ENCODE data around the gene CS. TPM values are rescaled to one million over a fixed set of nuclear protein-coding genes. Genes with fewer than 3 reads are reported as not detected.
A peak's percentile ranks its signal among the peaks of the same experiment; 100 is the strongest.

The CS gene
- total RNA-seq, 1 donor from 2014 or later, result 302 TPM

DNA sequence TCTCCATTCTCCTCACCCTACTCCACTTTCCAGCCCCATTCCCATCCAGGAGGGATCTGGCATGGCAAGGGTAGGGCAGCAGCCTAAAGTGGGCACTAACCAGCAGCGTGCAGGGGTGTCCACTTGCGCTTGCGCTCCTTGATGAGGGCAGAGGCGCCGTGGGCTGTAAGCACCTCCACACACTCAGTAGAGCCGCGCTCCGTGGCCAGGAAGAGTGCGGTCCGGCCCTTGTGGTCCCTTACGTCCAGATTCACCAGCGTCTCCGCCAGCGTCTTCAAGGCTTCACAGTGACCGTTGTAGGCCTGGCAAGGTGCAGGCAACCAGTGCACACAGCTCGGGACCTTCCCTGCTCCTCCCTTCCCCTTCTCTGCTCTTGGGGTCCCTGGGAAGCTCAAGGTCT lies 52.2 kb downstream of the CS start:
- Mint-ChIP-seq H3K4me3 (no peak overlapping the region), H3K27me3 (ENCODE audit: low read depth) (no peaks in the 10 kb centered on the region), H3K9me3 (no peaks in the 10 kb centered on the region), H3K4me1 (no peaks in the 10 kb centered on the region), H3K27ac (ENCODE audit: unreplicated experiment) (no peak overlapping the region), H3K36me3 (ENCODE audit: low read depth) (peaks cover 13% of the 10 kb centered on the region)
- TF ChIP-seq, protein P1, sequence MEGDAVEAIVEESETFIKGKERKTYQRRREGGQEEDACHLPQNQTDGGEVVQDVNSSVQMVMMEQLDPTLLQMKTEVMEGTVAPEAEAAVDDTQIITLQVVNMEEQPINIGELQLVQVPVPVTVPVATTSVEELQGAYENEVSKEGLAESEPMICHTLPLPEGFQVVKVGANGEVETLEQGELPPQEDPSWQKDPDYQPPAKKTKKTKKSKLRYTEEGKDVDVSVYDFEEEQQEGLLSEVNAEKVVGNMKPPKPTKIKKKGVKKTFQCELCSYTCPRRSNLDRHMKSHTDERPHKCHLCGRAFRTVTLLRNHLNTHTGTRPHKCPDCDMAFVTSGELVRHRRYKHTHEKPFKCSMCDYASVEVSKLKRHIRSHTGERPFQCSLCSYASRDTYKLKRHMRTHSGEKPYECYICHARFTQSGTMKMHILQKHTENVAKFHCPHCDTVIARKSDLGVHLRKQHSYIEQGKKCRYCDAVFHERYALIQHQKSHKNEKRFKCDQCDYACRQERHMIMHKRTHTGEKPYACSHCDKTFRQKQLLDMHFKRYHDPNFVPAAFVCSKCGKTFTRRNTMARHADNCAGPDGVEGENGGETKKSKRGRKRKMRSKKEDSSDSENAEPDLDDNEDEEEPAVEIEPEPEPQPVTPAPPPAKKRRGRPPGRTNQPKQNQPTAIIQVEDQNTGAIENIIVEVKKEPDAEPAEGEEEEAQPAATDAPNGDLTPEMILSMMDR (conservative IDR thresholded peaks at IDR 0.05), result no peak
- DNase-seq (ENCODE audit: low read depth, low spot score), result no peak

DNA sequence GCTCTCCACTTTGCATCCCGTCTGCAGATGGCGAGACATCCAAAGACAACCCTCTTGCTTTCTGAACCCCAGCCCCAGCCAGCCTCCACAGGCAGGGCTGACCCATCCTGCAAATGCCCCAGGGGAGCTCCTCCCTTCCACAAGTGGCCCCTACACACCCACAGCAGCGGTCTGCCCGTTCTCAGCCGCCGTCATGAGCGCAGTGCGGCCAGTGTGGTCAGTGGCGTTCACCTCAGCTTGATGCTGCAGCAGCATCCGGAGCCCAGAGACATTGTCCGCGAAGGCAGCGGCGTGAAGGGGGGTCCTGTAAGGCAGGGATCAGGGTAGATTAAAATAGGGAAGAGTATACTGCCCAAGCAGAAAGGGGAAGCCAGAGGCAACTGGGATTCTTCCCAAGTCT lies 55.6 kb downstream of the CS start:
- H3K4me3 Mint-ChIP-seq, result no peak overlapping the region
- H3K27me3 Mint-ChIP-seq (ENCODE audit: low read depth), result no peaks in the 10 kb centered on the region
- DNase-seq (ENCODE audit: low read depth, low spot score), result no peak
- H3K4me1 Mint-ChIP-seq, result peaks cover 16% of the 10 kb centered on the region
- no peaks in the 10 kb centered on the region for H3K9me3 Mint-ChIP-seq
- TF ChIP-seq, protein P1 (conservative IDR thresholded peaks at IDR 0.05), result no peak
- H3K27ac Mint-ChIP-seq (ENCODE audit: unreplicated experiment), result no peak overlapping the region
- peaks cover 22% of the 10 kb centered on the region for H3K36me3 Mint-ChIP-seq (ENCODE audit: low read depth)

DNA sequence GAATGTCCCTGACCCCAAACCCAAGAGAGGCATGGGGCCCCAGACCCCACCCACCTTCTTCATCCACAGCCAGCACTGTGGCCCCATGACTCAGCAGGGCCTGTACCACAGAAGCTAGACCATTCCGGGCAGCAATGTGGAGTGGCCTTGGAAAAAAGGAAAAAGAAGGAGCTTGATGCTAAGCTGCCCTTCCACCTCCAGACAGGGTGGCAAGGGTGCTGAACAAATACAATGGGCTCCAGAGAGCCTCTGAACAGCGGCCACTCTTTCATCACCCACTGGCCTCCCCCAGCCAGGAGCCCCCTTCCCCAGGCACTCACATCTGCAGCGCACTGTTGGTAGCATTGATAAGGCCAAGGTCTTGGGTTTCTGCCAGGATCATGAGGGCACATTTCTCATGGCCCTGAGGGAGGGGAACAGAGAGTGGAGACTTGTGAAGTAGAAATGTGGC lies 56.4 kb downstream of the CS start:
- Mint-ChIP-seq H3K9me3 (no peaks in the 10 kb centered on the region), H3K27me3 (ENCODE audit: low read depth) (no peaks in the 10 kb centered on the region), H3K27ac (ENCODE audit: unreplicated experiment) (no peak overlapping the region), H3K4me3 (no peak overlapping the region), H3K4me1 (peaks cover 16% of the 10 kb centered on the region), H3K36me3 (ENCODE audit: low read depth) (peaks cover 18% of the 10 kb centered on the region)
- DNase-seq (ENCODE audit: low read depth, low spot score), result no peak
- TF ChIP-seq, protein P1 (conservative IDR thresholded peaks at IDR 0.05), result no peak

DNA sequence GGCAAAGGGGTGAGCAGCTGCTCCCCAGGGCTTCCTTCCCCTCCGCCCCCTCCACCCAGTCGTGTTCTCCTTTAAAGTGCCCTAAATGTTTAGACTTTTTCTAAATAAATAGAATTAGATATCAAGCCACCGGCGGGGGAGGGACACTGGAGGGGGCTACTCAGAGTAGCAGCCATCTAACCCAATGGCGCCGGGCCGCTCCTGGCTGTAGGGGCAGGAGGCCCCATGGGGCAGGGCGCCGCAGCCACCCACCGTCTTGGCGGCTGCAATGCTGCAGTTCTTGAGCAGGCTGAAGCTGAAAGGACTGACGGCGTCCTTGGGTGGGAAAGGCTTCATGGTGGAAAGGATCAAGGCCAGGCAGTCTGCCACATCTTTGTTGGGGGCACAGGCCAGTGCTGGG lies 57.1 kb downstream of the CS start:
- peaks cover 18% of the 10 kb centered on the region for H3K36me3 Mint-ChIP-seq (ENCODE audit: low read depth)

DNA sequence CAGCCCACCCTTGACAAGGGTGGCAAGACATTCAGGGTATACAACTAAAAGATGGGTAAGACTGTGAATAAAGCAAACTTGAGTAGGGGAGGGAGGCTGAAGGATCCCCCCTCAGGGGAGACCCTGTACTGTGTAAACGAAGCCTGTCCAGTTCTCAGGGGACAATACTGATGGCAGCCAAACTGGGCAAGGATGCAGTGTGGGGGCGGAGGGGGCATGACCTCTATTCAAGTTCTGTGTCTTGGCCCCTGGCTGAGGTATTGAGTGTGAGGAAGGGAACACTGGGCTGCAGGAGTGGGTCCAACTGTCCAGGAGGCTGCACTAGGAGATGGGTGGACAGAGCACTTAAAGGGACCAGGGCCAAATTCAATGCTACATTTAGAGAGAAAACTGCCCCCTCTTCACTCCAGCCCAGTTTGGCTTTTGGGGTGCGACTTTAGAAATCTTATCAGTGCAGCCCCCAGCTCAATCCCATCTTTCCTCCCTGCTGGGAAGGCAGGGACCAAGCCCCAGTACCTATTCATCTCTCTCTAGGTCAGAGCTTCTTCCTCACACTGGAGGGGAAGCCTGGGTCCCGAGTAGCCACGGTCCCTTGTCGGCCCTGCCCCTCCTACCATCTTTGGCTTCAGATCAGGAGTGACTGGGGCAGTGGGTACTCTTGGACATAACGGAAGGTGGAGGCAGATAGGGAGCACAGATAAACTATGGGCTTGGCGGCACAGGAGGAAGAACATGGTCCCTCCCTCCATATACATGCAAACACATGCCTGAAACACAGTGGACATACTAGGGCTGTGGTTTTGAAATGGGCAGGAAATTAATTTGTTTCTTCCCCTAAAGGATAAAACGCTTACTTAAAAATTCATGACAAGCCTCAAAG lies 58.5 kb downstream of the CS start:
- Mint-ChIP-seq H3K36me3 (ENCODE audit: low read depth) (peaks cover 18% of the 10 kb centered on the region), H3K9me3 (no peaks in the 10 kb centered on the region), H3K27me3 (ENCODE audit: low read depth) (no peaks in the 10 kb centered on the region), H3K27ac (ENCODE audit: unreplicated experiment) (no peak overlapping the region), H3K4me3 (peak overlapping the region; percentile 41), H3K4me1 (peaks cover 16% of the 10 kb centered on the region)
- no peak for DNase-seq (ENCODE audit: low read depth, low spot score)
- TF ChIP-seq, protein P1 (conservative IDR thresholded peaks at IDR 0.05), result no peak

More for the DNA sequence above, 57.1 kb downstream of the CS start:
- Mint-ChIP-seq H3K27me3 (ENCODE audit: low read depth) (no peaks in the 10 kb centered on the region), H3K9me3 (no peaks in the 10 kb centered on the region), H3K4me3 (no peak overlapping the region), H3K4me1 (peaks cover 16% of the 10 kb centered on the region), H3K27ac (ENCODE audit: unreplicated experiment) (no peak overlapping the region)
- TF ChIP-seq, protein P1 (conservative IDR thresholded peaks at IDR 0.05), result no peak
- DNase-seq (ENCODE audit: low read depth, low spot score), result no peak

All from neural crest cell (in vitro differentiated cells).